Osteoblast (primary cell): ENCODE measurements around the gene DLG1. TPM values are rescaled to one million over a fixed set of nuclear protein-coding genes. Genes with fewer than 3 reads are reported as not detected.
"Not testable (repeated sequence)": the region's sequence is repeated elsewhere in the genome, so short reads cannot be mapped to it uniquely, and the experiment has no call there.

Experiments used
- DNase-seq: peaks from one replicate; pipeline ENCODE4 v3.0.0; 2011; ENCODE audit warnings: low spot score, mixed read lengths; ENCODE audit not compliant: insufficient read length; ENCODE audit errors: missing footprints
- H2AFZ ChIP-seq: 2 replicates; pipeline ENCODE4 v1.6.0; 2011; ENCODE audit warnings: mild to moderate bottlenecking, low read length
- H3K27ac ChIP-seq: 2 replicates; pipeline ENCODE4 v1.5.1; 2011; ENCODE audit warnings: mild to moderate bottlenecking, low read depth, low read length, moderate library complexity
- H3K27me3 ChIP-seq: 2 replicates; pipeline ENCODE4 v1.6.0; 2012; ENCODE audit warnings: mild to moderate bottlenecking, control low read depth, inconsistent platforms, low read length, moderate library complexity; ENCODE audit not compliant: insufficient read depth
- H3K36me3 ChIP-seq: 2 replicates; pipeline ENCODE4 v1.5.1; 2011; ENCODE audit warnings: mild to moderate bottlenecking, low read length, control low read depth, moderate library complexity; ENCODE audit not compliant: insufficient read depth
- H3K4me1 ChIP-seq: 2 replicates; pipeline ENCODE4 v1.5.1; 2011; ENCODE audit warnings: mild to moderate bottlenecking, low read length, control low read depth, moderate library complexity; ENCODE audit not compliant: insufficient read depth
- H3K4me2 ChIP-seq: 2 replicates; pipeline ENCODE4 v1.6.0; 2011; ENCODE audit warnings: mild to moderate bottlenecking, low read length; ENCODE audit not compliant: insufficient read depth
- H3K4me3 ChIP-seq: fragments of 200-600 bp; sonication (generic); 3 replicates; pipeline ENCODE4 v1.5.1; 2012; ENCODE audit warnings: mild to moderate bottlenecking, low read length, inconsistent platforms; ENCODE audit not compliant: insufficient read depth
- H3K79me2 ChIP-seq: 2 replicates; pipeline ENCODE4 v1.6.0; 2012; ENCODE audit warnings: mild to moderate bottlenecking, low read length, control low read depth, inconsistent platforms; ENCODE audit not compliant: insufficient read depth
- H3K9me3 ChIP-seq: 2 replicates; pipeline ENCODE4 v1.5.1; 2011; ENCODE audit warnings: low read depth, low read length, control low read depth
- H4K20me1 ChIP-seq: 2 replicates; pipeline ENCODE4 v1.6.0; 2012; ENCODE audit warnings: mild to moderate bottlenecking, low read length, control low read depth; ENCODE audit not compliant: insufficient read depth
- CTCF ChIP-seq: IDR thresholded peaks from 2 replicates; pipeline ENCODE4 v1.5.1; 2011; ENCODE audit warnings: mild to moderate bottlenecking, low read depth, low read length, moderate library complexity; ENCODE audit errors: extremely low read depth
- total RNA-seq: library from RNA; depleted of rRNA; stranded (reverse); fragments of >200 nt; gene quantifications from 2 replicates; pipeline ENCODE4 v1.2.3, GENCODE V29; 2012

DLG1 gene
- total RNA-seq, 1 donor, result 79.3 TPM

- H3K4me3 ChIP-seq, result no peak overlapping the region
- H3K4me1 ChIP-seq, result no peaks in the 10 kb centered on the region
- TF ChIP-seq CTCF, result no peak
- peaks cover 88% of the 10 kb centered on the region for H3K79me2 ChIP-seq
- no peaks in the 10 kb centered on the region for H3K36me3 ChIP-seq
- H3K27ac ChIP-seq, result no peak overlapping the region
- peaks cover 24% of the 10 kb centered on the region for H4K20me1 ChIP-seq
- H2AFZ ChIP-seq, result no peak overlapping the region
- DNase-seq, result no peak
- H3K4me2 ChIP-seq, result no peak overlapping the region
- no peaks in the 10 kb centered on the region for H3K9me3 ChIP-seq
- H3K27me3 ChIP-seq, result no peaks in the 10 kb centered on the region
Measured at GRCh38 chr3:197196192-197196591, 102.2 kb downstream of the DLG1 start.

- Histone ChIP-seq H3K36me3 (no peaks in the 10 kb centered on the region), H3K4me1 (no peaks in the 10 kb centered on the region), H3K4me3 (no peak overlapping the region), H3K27me3 (no peaks in the 10 kb centered on the region), H4K20me1 (peaks cover 19% of the 10 kb centered on the region), H3K27ac (no peak overlapping the region), H3K4me2 (no peak overlapping the region), H3K9me3 (no peaks in the 10 kb centered on the region), H2AFZ (no peak overlapping the region), H3K79me2 (peaks cover 86% of the 10 kb centered on the region)
- no peak for TF ChIP-seq CTCF
- no peak for DNase-seq
Measured at GRCh38 chr3:197195326-197195725, 103.1 kb downstream of the DLG1 start.

DNA sequence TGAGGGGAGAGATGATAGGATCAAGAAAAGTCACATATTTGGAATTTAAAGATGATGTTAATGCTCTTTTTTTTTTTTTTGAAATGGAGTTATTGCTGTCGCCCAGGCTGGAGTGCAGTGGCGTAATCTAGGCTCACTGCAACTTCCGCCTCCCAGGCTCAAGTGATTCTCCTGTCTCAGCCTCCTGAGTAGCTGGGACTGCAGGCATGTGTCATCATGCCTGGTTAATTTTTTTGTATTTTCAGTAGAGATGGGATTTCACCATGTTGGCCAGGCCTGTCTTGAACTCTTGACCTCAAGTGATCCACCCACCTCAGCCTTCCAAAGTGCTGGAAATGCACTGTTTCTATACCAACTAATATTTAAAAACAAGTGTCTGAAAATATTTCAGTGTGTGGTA, 104.7 kb downstream of the DLG1 start:
- H3K4me3 ChIP-seq, H3K9me3 ChIP-seq, H3K27ac ChIP-seq, DNase-seq, H2AFZ ChIP-seq, H3K36me3 ChIP-seq, H3K4me2 ChIP-seq, H3K27me3 ChIP-seq: not testable (repeated sequence)
- peaks cover 11% of the 10 kb centered on the region for H3K4me1 ChIP-seq
- peaks cover 83% of the 10 kb centered on the region for H3K79me2 ChIP-seq
- H4K20me1 ChIP-seq, result peaks cover 19% of the 10 kb centered on the region

DNA sequence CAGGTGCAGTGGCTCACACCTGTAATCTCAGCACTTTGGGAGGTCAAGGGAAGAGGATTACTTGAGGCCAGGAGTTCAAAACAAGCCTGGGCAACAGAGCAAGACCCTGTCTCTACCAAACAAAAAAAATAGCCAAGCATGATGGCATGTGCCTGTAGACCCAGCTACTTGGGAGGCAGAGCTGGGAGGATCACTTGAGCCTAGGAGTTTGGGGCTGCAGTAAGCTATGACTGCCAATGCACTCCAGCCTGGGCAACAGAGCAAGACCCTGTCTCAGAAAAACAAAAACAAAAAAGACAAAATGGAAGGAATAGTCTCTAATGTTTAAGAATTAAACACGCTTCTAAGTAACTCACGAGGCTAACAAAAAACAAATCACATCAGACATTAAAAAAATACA, 106.5 kb downstream of the DLG1 start:
- H2AFZ ChIP-seq, result no peak overlapping the region
- H3K4me1 ChIP-seq, result peaks cover 13% of the 10 kb centered on the region
- H3K79me2 ChIP-seq, result peaks cover 79% of the 10 kb centered on the region
- H3K36me3 ChIP-seq, result no peaks in the 10 kb centered on the region
- H4K20me1 ChIP-seq, result peaks cover 12% of the 10 kb centered on the region
- H3K4me3 ChIP-seq, result no peak overlapping the region
- no peak for DNase-seq
- no peaks in the 10 kb centered on the region for H3K27me3 ChIP-seq
- no peaks in the 10 kb centered on the region for H3K9me3 ChIP-seq
- no peak overlapping the region for H3K4me2 ChIP-seq
- TF ChIP-seq CTCF, result no peak
- H3K27ac ChIP-seq, result no peak overlapping the region
